CD8-positive, alpha-beta memory T cell (primary cell): Measurements from ENCODE around the gene APEH. TPM values are rescaled to one million over a fixed set of nuclear protein-coding genes. Genes with fewer than 3 reads are reported as not detected.
A peak's percentile ranks its signal among the peaks of the same experiment; 100 is the strongest.

Experiments
- CTCF ChIA-PET: fragments of 350-600 bp; sonication (Branson Sonifier 250); formaldehyde crosslinking; loops from one replicate; lab custom pipeline; 2021; ENCODE audit warnings: antibody characterized with exemption; lab: Charles Lee
- POLR2A ChIA-PET: fragments of 350-600 bp; sonication (Branson Sonifier 250); formaldehyde crosslinking; loops from one replicate; lab custom pipeline; 2021; ENCODE audit warnings: antibody characterized with exemption; lab: Charles Lee
- DNase-seq, 5 donors: peaks; one replicate each; pipeline versions ENCODE4 v3.0.0 to v3.0.0-alpha.2; 2020 to 2022; ENCODE audit warnings: mixed read lengths in 1 of 5
- H3K27ac ChIP-seq: one replicate; pipeline ENCODE4 v1.7.0; 2013; ENCODE audit warnings: low read depth, mild to moderate bottlenecking, low read length, moderate library complexity
- H3K27me3 ChIP-seq: 2 replicates; pipeline ENCODE4 v1.7.0; 2013; ENCODE audit warnings: low read length, mild to moderate bottlenecking; ENCODE audit not compliant: insufficient read depth, poor library complexity, severe bottlenecking
- H3K36me3 ChIP-seq: 2 replicates; pipeline ENCODE4 v1.7.0; 2013; ENCODE audit warnings: mild to moderate bottlenecking, low read length, moderate library complexity; ENCODE audit not compliant: insufficient read depth
- H3K4me1 ChIP-seq: 2 replicates; pipeline ENCODE4 v1.7.0; 2013; ENCODE audit warnings: mild to moderate bottlenecking, low read length, moderate library complexity; ENCODE audit not compliant: insufficient read depth
- H3K4me3 ChIP-seq: 2 replicates; pipeline ENCODE4 v1.7.0; 2013; ENCODE audit warnings: mild to moderate bottlenecking, low read length
- H3K9me3 ChIP-seq: 2 replicates; pipeline ENCODE4 v1.7.0; 2013; ENCODE audit warnings: mild to moderate bottlenecking, low read length
- H3K27ac Mint-ChIP-seq, 8 donors: one replicate each; pipeline ENCODE4 v1.8.0; 2020 to 2021; ENCODE audit warnings: mixed read lengths in 8 of 8, mild to moderate bottlenecking in 6 of 8, inconsistent platforms in 3 of 8, moderate library complexity in 3 of 8
- H3K27me3 Mint-ChIP-seq, 2 donors: one replicate each; pipeline ENCODE4 v1.8.0; 2020 to 2021; ENCODE audit warnings: mixed read lengths in 2 of 2, mild to moderate bottlenecking in 1 of 2, moderate library complexity in 1 of 2
- H3K36me3 Mint-ChIP-seq, 3 donors: one replicate each; pipeline ENCODE4 v1.8.0; 2020 to 2021; ENCODE audit warnings: mixed read lengths in 3 of 3, inconsistent platforms in 1 of 3, mild to moderate bottlenecking in 1 of 3
- H3K4me1 Mint-ChIP-seq, 3 donors: one replicate each; pipeline ENCODE4 v1.8.0; 2020 to 2021; ENCODE audit warnings: mixed read lengths in 3 of 3, inconsistent platforms in 1 of 3, mild to moderate bottlenecking in 1 of 3
- H3K4me3 Mint-ChIP-seq, 7 donors: one replicate each; pipeline ENCODE4 v1.8.0; 2020 to 2021; ENCODE audit warnings: mixed read lengths in 7 of 7, mild to moderate bottlenecking in 6 of 7, moderate library complexity in 4 of 7, inconsistent platforms in 2 of 7
- H3K9me3 Mint-ChIP-seq, 5 donors: one replicate each; pipeline ENCODE4 v1.8.0; 2020 to 2022; ENCODE audit warnings: mixed read lengths in 5 of 5, mild to moderate bottlenecking in 3 of 5, moderate library complexity in 2 of 5, inconsistent platforms in 1 of 5
- polyA plus RNA-seq: library from polyadenylated mRNA; unstranded; fragments of 300-500 nt; fragmentation: Illumina TruSeq; gene quantifications from one replicate; pipeline ENCODE4 v1.2.3, GENCODE V29; 2021
- total RNA-seq, 2 experiments: library from RNA; stranded (reverse); gene quantifications; one replicate each; pipeline ENCODE4 v1.2.3, GENCODE V29; 2021

Gene APEH
- total and polyA plus RNA-seq, 3 experiments from 2014 or later, result 119 to 194 (median 190) TPM

GRCh38 chr3:49658711-49659110 lies 15.4 kb upstream of the APEH start:
- Histone ChIP-seq H3K4me3 (no peak overlapping the region), H3K9me3 (no peaks in the 10 kb centered on the region), H3K36me3 (no peaks in the 10 kb centered on the region), H3K4me1 (no peaks in the 10 kb centered on the region), H3K27me3 (no peaks in the 10 kb centered on the region), H3K27ac (no peak overlapping the region)
- Mint-ChIP-seq H3K4me1 (no peaks in the 10 kb centered on the region), H3K36me3 (no peaks in the 10 kb centered on the region), H3K27ac (peak overlapping the region in 1 of 8 donors; percentile 45), H3K9me3 (no peaks in the 10 kb centered on the region), H3K27me3 (peaks cover 3 to 5% of the 10 kb centered on the region in 2 donors), H3K4me3 (no peak overlapping the region)
- no peak for DNase-seq
- CTCF ChIA-PET, result interaction anchor here (1.8 kb wide), 1 partner anchor 119 kb away, joined by 7 read pairs; no protein-coding TSS in a partner anchor
- POLR2A ChIA-PET, result no interaction called here

- Mint-ChIP-seq H3K36me3 (no peaks in the 10 kb centered on the region), H3K9me3 (no peaks in the 10 kb centered on the region), H3K4me1 (no peaks in the 10 kb centered on the region), H3K4me3 (no peak overlapping the region), H3K27me3 (peaks cover 3 to 8% of the 10 kb centered on the region in 2 donors), H3K27ac (no peak overlapping the region)
- no peaks in the 10 kb centered on the region for H3K27me3 ChIP-seq
- no peak overlapping the region for H3K27ac ChIP-seq
- no peak for DNase-seq
- no peaks in the 10 kb centered on the region for H3K36me3 ChIP-seq
- ChIA-PET POLR2A (no interaction called here), CTCF (interaction anchor here (2.0 kb wide), 1 partner anchor 120 kb away, joined by 6 read pairs; no protein-coding TSS in a partner anchor)
- H3K4me1 ChIP-seq, result no peaks in the 10 kb centered on the region
- H3K4me3 ChIP-seq, result no peak overlapping the region
- H3K9me3 ChIP-seq, result no peaks in the 10 kb centered on the region
Measured at GRCh38 chr3:49659756-49660155, 14.4 kb upstream of the APEH start.

DNA sequence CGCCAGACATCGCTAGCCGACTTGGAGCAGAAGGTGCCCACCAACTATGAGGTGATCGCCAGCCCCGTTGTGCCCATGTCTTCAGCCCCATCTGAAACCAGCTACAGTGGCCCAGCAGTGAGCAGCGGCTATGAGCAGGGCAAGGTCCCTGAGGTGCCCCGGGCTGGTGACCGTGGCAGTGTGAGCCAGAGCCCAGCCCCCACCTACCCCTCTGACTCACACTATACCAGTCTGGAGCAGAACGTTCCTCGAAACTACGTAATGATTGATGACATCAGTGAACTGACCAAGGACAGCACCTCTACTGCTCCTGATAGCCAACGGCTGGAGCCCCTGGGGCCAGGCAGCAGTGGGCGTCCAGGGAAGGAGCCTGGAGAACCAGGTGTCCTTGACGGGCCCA lies 12.9 kb upstream of the APEH start:
- no peak for DNase-seq
- H3K9me3 Mint-ChIP-seq, result no peaks in the 10 kb centered on the region
- ChIA-PET POLR2A (no interaction called here), CTCF (interaction anchor here (2.0 kb wide), 1 partner anchor 122 kb away, joined by 6 read pairs; no protein-coding TSS in a partner anchor)
- Histone ChIP-seq H3K27ac (no peak overlapping the region), H3K4me3 (no peak overlapping the region), H3K27me3 (no peaks in the 10 kb centered on the region), H3K4me1 (no peaks in the 10 kb centered on the region), H3K9me3 (no peaks in the 10 kb centered on the region), H3K36me3 (no peaks in the 10 kb centered on the region)
- no peaks in the 10 kb centered on the region for H3K36me3 Mint-ChIP-seq
- no peak overlapping the region for H3K4me3 Mint-ChIP-seq
- H3K27ac Mint-ChIP-seq, result no peak overlapping the region
- H3K4me1 Mint-ChIP-seq, result no peaks in the 10 kb centered on the region
- H3K27me3 Mint-ChIP-seq, result peaks cover 3 to 6% of the 10 kb centered on the region in 2 donors

DNA sequence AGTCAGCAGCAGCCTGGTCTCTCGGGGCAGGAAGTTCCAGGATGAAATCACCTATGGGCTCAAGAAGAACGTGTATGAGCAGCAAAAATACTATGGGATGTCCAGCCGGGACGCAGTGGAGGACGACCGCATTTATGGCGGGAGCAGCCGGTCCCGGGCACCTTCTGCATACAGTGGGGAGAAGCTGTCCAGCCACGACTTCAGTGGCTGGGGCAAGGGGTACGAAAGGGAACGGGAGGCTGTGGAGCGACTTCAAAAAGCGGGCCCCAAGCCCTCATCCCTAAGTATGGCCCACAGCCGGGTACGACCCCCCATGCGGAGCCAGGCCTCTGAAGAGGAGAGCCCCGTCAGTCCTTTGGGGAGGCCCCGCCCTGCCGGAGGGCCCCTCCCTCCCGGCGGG lies 12.1 kb upstream of the APEH start:
- DNase-seq, result no peak
- no peak overlapping the region for H3K4me3 Mint-ChIP-seq
- CTCF ChIA-PET, result interaction anchor here (6.3 kb wide), 1 partner anchor 122 kb away, joined by 36 read pairs; no protein-coding TSS in a partner anchor

DNA sequence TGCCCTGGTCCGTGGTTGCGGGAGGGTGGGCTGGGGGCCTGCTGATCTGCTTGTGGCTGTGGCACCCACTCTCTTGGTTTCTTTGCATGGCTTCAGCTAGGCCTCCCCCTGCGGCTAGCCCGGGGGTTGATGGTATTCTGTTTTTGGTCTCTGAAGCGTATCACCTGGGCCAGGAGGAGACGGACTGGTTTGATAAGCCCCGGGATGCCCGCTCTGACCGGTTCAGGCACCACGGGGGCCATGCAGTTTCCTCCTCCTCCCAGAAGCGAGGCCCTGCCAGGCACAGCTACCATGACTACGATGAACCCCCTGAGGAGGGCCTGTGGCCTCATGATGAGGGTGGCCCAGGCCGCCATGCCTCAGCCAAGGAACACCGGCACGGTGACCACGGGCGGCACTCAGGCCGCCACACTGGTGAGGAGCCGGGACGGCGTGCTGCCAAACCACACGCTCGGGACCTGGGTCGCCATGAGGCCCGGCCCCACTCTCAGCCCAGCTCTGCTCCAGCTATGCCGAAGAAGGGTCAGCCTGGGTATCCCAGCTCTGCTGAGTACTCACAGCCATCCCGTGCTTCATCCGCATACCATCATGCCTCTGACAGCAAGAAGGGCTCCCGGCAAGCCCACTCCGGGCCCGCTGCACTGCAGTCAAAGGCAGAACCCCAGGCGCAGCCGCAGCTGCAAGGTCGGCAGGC lies 11.3 kb upstream of the APEH start:
- no peak overlapping the region for H3K4me3 ChIP-seq
- H3K9me3 ChIP-seq, result no peaks in the 10 kb centered on the region
- H3K27ac ChIP-seq, result no peak overlapping the region
- no peaks in the 10 kb centered on the region for H3K27me3 ChIP-seq
- ChIA-PET CTCF (interaction anchor here (1.5 to 6.3 kb wide), 2 partner anchors 9 to 123 kb away, joined by 5 to 36 read pairs; no protein-coding TSS in a partner anchor), POLR2A (no interaction called here)
- Mint-ChIP-seq H3K27ac (no peak overlapping the region), H3K4me3 (no peak overlapping the region), H3K4me1 (no peaks in the 10 kb centered on the region), H3K27me3 (peaks cover 1 to 3% of the 10 kb centered on the region in 2 donors), H3K36me3 (no peaks in the 10 kb centered on the region), H3K9me3 (no peaks in the 10 kb centered on the region)
- H3K36me3 ChIP-seq, result no peaks in the 10 kb centered on the region
- H3K4me1 ChIP-seq, result no peaks in the 10 kb centered on the region
- no peak for DNase-seq

More for the DNA sequence above, 12.1 kb upstream of the APEH start:
- Histone ChIP-seq H3K4me3 (no peak overlapping the region), H3K27me3 (no peaks in the 10 kb centered on the region), H3K36me3 (no peaks in the 10 kb centered on the region), H3K4me1 (no peaks in the 10 kb centered on the region), H3K9me3 (no peaks in the 10 kb centered on the region), H3K27ac (no peak overlapping the region)
- Mint-ChIP-seq H3K4me1 (no peaks in the 10 kb centered on the region), H3K27ac (no peak overlapping the region), H3K27me3 (peaks cover 2 to 3% of the 10 kb centered on the region in 2 donors), H3K9me3 (no peaks in the 10 kb centered on the region), H3K36me3 (no peaks in the 10 kb centered on the region)
- POLR2A ChIA-PET, result no interaction called here

DNA sequence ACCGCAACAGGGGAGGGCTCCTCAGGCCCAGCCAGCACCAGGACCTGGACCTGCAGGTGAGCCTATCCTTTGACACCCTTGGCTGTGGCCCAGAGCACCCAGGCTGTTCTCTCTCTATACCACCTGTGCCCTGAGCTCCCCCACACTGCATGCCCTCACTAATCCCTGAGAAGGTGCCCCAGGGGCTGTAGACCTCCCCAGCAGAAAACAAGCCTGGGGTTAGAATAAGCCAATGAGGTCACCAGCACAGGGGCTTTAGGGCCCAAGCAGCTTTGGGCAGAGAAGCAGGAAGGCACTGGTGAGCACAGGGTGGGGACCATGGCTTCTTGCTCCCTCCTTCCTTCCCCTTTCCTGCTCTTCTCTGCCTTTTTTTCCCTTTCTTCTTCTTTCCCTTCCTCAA lies 10.3 kb upstream of the APEH start:
- CTCF ChIA-PET, result interaction anchor here (1.5 to 6.3 kb wide), 2 partner anchors 8 to 124 kb away, joined by 5 to 36 read pairs; no protein-coding TSS in a partner anchor
- no peaks in the 10 kb centered on the region for H3K27me3 ChIP-seq
- no peak overlapping the region for H3K4me3 ChIP-seq

GRCh38 chr3:49664300-49664699 lies 9.9 kb upstream of the APEH start:
- POLR2A ChIA-PET, result no interaction called here
- H3K27ac Mint-ChIP-seq, result no peak overlapping the region
- no peaks in the 10 kb centered on the region for H3K9me3 ChIP-seq

More for the DNA sequence above, 10.3 kb upstream of the APEH start:
- Mint-ChIP-seq H3K9me3 (no peaks in the 10 kb centered on the region), H3K27ac (no peak overlapping the region), H3K4me3 (no peak overlapping the region), H3K27me3 (peaks cover 0 to 3% of the 10 kb centered on the region in 2 donors), H3K4me1 (no peaks in the 10 kb centered on the region), H3K36me3 (no peaks in the 10 kb centered on the region)
- no peaks in the 10 kb centered on the region for H3K4me1 ChIP-seq
- no peak overlapping the region for H3K27ac ChIP-seq
- DNase-seq, result no peak
- H3K9me3 ChIP-seq, result no peaks in the 10 kb centered on the region
- POLR2A ChIA-PET, result no interaction called here
- no peaks in the 10 kb centered on the region for H3K36me3 ChIP-seq

GRCh38 chr3:49665822-49666519 lies 8.2 kb upstream of the APEH start:
- no peak overlapping the region for H3K4me3 Mint-ChIP-seq
- no peak overlapping the region for H3K27ac Mint-ChIP-seq
- Histone ChIP-seq H3K27ac (no peak overlapping the region), H3K27me3 (no peaks in the 10 kb centered on the region), H3K4me1 (no peaks in the 10 kb centered on the region), H3K9me3 (no peaks in the 10 kb centered on the region), H3K36me3 (no peaks in the 10 kb centered on the region), H3K4me3 (no peak overlapping the region)
- H3K27me3 Mint-ChIP-seq, result peaks cover 0 to 3% of the 10 kb centered on the region in 2 donors
- no peak for DNase-seq
- ChIA-PET POLR2A (interaction anchor here (0.5 kb wide), 1 partner anchor 52 kb away, joined by 7 read pairs; no protein-coding TSS in a partner anchor), CTCF (interaction anchor here (6.3 kb wide), 1 partner anchor 126 kb away, joined by 36 read pairs; no protein-coding TSS in a partner anchor)
- H3K4me1 Mint-ChIP-seq, result no peaks in the 10 kb centered on the region
- H3K36me3 Mint-ChIP-seq, result no peaks in the 10 kb centered on the region
- no peaks in the 10 kb centered on the region for H3K9me3 Mint-ChIP-seq

More at GRCh38 chr3:49664300-49664699, 9.9 kb upstream of the APEH start:
- no peak overlapping the region for H3K27ac ChIP-seq
- Mint-ChIP-seq H3K4me1 (no peaks in the 10 kb centered on the region), H3K27me3 (peaks cover 0 to 3% of the 10 kb centered on the region in 2 donors), H3K9me3 (no peaks in the 10 kb centered on the region), H3K4me3 (no peak overlapping the region), H3K36me3 (no peaks in the 10 kb centered on the region)
- no peak overlapping the region for H3K4me3 ChIP-seq
- CTCF ChIA-PET, result interaction anchor here (0.6 to 6.3 kb wide), 2 partner anchors 124 to 1464 kb away, joined by 3 to 36 read pairs; no protein-coding TSS in a partner anchor
- no peaks in the 10 kb centered on the region for H3K27me3 ChIP-seq
- DNase-seq, result no peak
- H3K36me3 ChIP-seq, result no peaks in the 10 kb centered on the region
- no peaks in the 10 kb centered on the region for H3K4me1 ChIP-seq
